NOMO-1 treated with DMSO at 0.1 percent for 48 hours (cell line): Measurements from ENCODE around the gene ZGRF1.
"Not testable (repeated sequence)": the region's sequence is repeated elsewhere in the genome, so short reads cannot be mapped to it uniquely, and the experiment has no call there.

Source experiments
- DNase-seq: peaks from one replicate; lab custom pipeline; 2025; ENCODE audit not compliant: unreplicated experiment; lab: John Stamatoyannopoulos, UW

The ZGRF1 gene

GRCh38 chr4:112517911-112518310 lies 118.8 kb downstream of the ZGRF1 start:
- DNase-seq, result no peak

GRCh38 chr4:112517067-112517634 lies 119.6 kb downstream of the ZGRF1 start:
- DNase-seq, result no peak

GRCh38 chr4:112516471-112517066 lies 120.1 kb downstream of the ZGRF1 start:
- no peak for DNase-seq

DNA sequence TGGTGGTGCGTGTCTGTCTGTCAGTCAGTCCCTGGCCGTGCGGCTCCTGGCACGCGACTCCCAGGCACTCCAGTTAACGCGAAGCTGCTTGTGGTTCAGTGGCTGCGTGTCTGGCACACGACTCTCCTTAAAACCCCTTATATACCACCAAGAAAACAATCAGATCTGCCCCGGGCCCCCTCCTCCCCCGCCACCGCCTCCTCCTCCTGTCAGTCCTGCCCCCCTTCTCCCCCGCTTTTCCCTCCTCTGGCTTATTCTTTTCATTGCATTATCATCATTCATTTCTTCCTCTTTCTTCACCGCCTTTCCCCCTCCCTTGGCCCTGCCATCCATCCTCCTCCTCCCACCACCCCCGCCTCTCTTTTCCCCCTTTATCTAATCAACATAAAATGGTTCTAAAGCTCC lies 120.6 kb downstream of the ZGRF1 start, which contains the start of gene NEUROG2:
TSS of gene NEUROG2 (minus strand) at position 115 of the 405 bp plus-strand sequence. CDS start 705 bp downstream, outside the sequence.
- DNase-seq, result no peak

DNA sequence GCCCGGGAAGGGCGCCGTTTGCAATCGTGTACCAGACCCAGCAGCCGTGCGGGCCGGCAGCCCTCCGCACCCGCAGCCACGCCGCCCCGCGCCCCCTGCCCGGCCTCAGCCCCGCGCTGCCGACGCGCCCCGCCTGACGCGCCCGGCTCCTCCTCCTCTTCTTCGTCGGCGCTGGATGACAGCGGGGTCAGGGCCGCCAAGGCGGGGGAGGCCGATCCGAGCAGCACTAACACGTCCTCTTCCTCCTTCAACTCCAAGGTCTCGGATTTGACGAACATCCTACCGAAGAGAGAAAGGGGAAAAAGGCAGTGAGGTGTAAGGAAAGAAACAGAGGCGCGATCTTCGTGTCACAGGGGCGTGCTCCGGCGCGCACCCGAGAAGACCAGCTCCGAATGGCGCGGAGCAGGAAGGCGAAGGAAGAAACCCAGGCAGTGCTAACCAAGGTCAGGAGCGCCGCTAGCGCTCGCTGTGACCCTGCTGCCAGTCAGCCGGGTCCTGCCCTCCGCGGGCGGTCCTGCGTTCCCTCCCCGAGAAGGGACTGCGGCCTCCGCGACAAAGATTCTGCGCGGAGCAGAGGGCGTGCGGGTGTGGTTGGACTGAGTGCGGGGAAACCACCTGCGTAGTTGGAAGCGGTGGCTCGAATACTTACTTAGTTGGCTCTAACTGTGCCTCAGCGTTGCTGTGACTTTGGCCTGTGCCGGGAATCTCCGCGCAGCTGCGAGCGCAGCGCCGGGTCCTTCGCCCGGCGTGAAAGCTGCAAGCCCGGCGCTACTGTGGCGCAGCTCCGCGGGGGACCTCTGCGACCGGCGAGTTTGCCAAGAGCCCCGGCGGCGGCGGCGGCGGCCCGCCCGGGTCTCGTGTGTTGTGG lies 121.3 kb downstream of the ZGRF1 start:
- peak; percentile 48 for DNase-seq

DNA sequence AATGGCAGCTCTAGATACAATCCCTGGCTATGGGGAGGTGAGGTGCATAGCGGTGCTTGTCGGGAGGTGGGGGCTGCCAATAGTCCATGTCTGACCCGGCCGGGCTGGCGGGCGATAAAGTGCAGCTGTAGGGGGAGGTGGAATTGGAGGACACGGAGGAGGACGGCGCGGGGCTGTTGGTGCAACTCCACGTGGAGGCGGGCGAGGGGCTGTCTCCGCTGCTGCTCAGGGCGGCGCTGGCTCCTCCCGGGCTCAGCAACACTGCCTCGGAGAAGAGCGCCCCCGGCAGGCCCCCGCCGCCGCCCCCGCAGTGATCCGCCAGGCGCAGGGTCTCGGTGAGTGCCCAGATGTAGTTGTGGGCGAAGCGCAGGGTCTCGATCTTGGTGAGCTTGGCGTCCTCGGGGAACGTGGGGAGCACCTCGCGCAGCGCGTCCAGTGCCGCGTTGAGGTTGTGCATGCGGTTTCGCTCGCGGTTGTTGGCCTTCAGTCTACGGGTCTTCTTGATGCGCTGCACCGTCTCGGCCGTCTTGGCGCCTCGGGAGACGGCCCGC lies 122.0 kb downstream of the ZGRF1 start:
- no peak for DNase-seq

DNA sequence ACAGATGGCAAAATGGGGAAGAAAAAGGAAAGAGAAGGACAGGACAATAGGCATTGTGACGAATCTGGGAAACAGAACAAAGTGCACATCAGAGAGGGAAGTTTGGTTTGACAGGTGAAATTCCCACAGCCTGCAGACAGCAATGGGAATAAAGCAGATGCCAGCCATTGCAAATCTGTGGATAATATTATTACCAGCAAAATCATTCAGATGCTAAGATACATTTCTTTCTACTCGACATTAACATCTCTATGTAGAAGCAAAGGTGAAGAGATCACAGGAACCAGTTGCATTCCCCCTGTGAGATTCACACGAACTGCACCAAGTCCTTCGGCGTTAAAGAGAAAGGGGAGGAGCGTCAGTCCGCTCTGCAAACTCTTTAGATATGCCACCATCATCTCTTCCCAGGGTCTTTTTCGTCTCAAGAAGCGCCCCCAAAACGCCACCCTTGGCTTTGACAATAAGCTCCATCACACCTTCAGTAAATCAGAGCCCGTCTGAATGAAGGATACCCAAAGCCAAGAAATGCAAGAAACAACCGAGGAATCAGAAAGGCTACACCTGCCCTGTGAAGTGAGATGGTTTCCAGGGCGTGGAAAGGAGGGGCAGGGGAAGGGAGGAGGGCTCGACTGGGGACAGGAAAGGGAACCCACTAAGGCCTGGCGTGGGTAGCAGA lies 122.6 kb downstream of the ZGRF1 start:
- DNase-seq, result no peak

DNA sequence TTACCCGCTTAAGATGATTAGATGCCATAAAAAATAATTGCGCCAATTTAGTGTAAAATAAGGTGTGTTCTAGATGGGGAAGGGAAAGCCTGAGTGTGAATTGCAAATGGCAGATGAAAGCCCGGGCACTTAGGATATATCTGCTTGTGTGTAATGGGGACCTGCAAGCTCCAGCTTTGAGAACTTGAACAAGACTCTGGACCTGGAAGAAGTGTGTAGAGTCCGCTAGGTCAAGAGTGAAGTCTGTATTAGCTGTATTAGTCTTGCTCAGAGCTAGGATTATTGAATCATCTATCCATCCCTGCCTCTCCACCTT lies 124.9 kb downstream of the ZGRF1 start:
- DNase-seq, result no peak

- no peak for DNase-seq
These were observed 125.5 kb downstream of the ZGRF1 start for GRCh38 chr4:112511093-112511802.

- no peak for DNase-seq
These were observed 126.2 kb downstream of the ZGRF1 start for GRCh38 chr4:112510291-112511092.

DNA sequence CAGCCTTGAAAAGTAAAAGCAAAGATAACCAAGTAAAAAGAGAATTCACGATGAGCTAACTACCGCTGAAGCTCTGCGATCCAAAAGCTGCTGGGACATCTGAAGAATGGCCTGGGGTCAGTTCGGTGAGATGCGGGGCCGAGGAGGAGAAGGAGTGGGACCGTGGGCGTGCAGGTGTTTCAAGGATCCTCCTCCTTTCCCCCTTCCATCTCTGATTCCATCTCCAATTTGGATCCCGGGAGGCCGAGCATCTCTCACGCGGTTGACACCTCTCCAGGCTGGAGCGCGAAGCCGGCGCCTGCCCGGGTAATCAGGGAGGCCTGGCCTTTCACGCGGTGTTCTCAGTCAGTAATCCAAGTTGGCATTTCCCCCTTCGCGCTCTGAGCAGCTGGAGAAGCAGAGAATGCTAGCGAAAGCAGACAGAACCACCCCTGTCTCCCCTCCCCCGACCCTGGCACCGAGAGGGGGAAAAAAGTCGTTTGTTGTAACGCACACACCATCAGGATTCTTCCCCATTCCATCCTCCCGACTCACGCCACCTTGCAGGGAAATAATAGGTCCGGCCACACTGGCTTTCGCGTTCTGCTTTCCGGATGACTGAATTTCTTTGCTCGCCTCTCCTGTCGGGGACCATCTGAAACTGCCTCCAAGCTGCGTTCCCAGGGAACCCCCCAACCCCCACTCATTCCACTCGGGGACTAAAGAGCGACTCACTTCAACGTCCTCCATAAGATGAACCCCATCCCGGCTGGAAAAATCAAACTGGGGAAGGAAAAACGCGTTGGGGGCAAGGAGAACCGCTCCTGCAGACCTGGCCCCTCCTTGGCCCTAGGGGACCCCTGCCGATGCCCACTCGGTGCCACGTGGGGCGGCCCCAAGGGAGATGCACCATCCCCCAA lies 127.2 kb downstream of the ZGRF1 start:
- DNase-seq, result no peak

DNA sequence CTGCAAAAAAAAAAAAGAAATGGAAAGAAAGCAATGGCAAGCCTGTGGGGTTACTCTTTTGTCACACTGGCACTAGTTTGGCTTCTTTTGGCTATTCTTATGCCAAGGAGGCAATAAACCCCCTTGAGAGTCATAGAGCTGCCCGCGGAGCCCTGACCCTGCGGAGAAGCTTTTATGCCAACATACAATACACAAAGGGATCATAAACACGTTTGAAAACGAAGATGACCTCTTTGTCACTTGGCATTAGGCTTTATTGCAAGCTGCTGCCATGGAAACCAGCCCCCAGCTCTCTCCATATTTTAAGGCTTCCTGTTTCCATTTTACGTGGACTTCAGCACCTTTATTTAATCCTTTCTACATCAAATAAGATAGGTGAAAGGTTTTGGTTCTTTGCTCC lies 128.4 kb downstream of the ZGRF1 start:
- DNase-seq, result no peak

DNA sequence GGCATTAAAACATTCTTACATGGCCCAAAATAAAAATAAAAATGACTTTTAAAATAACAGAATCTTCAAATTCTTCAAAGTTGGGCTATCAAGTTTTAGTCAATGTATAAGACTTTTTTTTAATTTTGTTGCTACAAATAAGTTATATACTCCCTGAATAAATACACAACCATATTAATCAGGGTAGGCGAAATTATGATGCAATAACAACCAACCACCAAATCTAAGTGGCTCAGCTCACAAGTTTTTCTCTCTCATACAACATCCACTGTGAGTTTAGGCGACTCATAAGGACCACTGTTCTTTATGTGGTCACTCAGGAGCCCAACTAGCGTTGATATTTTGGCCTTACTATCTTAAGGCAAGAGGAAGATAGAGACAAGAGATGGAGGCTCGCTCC lies 131.9 kb downstream of the ZGRF1 start:
- DNase-seq, result no peak

GRCh38 chr4:112502871-112503270 lies 133.8 kb downstream of the ZGRF1 start:
- no peak for DNase-seq

DNA sequence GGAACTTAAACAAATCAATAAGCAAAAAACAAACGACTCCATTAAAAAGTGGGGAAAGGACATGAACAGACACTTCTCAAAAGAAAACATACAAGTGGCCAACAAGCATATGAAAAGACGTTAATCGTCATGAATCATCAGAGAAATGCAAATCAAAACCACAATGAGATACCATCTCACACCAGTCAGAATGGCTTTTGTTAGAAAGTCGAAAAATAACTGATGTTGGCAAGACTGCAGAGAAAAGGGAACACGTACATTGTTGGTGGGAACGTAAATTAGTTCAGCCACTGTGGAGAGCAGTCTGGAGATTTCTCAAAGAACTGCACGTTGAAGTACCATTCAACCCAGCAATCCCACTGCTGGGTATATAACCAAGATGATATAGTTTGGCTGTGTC lies 144.4 kb downstream of the ZGRF1 start:
- DNase-seq, result no peak

GRCh38 chr4:112490808-112491207 lies 145.9 kb downstream of the ZGRF1 start:
- DNase-seq, result not testable (repeated sequence)
